ENCODE results near the gene CCDC171.

DNA sequence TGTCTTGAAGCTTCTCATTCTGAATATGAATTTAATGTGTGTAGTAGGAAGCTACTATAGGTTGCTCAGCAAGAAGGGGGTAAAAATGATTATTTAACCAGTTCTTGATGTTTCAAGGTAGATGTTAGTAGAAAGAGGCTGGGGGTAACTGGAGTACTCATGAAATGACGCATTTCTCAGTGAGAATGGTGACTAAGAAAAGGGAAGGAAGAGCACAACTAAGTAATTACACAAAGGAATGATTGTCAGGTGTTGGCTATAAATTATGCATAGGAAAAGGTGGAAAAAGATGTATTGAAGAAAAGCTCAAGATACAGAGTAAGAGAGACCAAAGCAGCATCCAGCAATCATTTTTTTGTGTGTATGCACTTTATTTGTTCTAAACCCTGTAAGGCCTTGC is 40.6 kb upstream of the CCDC171 start:
- TF ChIP-seq, protein P1, sequence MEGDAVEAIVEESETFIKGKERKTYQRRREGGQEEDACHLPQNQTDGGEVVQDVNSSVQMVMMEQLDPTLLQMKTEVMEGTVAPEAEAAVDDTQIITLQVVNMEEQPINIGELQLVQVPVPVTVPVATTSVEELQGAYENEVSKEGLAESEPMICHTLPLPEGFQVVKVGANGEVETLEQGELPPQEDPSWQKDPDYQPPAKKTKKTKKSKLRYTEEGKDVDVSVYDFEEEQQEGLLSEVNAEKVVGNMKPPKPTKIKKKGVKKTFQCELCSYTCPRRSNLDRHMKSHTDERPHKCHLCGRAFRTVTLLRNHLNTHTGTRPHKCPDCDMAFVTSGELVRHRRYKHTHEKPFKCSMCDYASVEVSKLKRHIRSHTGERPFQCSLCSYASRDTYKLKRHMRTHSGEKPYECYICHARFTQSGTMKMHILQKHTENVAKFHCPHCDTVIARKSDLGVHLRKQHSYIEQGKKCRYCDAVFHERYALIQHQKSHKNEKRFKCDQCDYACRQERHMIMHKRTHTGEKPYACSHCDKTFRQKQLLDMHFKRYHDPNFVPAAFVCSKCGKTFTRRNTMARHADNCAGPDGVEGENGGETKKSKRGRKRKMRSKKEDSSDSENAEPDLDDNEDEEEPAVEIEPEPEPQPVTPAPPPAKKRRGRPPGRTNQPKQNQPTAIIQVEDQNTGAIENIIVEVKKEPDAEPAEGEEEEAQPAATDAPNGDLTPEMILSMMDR (IDR thresholded peaks at IDR 0.05), result no peak
- no peak for TF ChIP-seq POLR2A (IDR thresholded peaks at IDR 0.05)
